ENCODE measurements around the gene CEACAM4. TPM values are rescaled to one million over a fixed set of nuclear protein-coding genes. Genes with fewer than 3 reads are reported as not detected.

The CEACAM4 gene
- total and polyA plus RNA-seq, 4 donors, result 0.63 to 2.2 (median 0.80) TPM

DNA sequence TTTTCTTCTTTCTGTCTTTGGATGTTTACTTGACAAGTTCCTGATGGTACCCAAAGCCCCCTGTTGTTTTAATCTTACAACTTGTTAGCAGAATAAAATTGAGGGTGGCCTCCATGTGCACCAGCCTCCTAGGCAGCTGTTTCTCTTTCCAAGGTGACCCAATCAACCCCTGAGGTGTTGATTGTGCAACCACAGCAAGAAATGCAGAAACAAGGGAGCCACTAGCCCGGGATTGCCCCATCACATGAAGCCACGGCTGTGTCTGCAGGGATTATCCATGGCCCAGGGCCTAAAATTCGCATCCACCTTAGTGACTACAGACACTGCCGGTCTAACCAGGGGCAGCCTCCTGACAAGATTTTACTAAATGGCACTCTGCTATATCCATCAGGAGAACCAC, 14.4 kb downstream of the CEACAM4 start:
- Histone ChIP-seq H3K36me3 (ENCODE audit: control insufficient read depth in 4 of 4, insufficient read depth in 3 of 4, low read depth in 1 of 4, low read length in 3 of 4) (no peaks in the 10 kb centered on the region), H3K27ac (ENCODE audit: low read depth in 1 of 2, low read length in 2 of 2) (no peak overlapping the region), H3K27me3 (ENCODE audit: control insufficient read depth in 4 of 4, insufficient read depth in 4 of 4, low read length in 3 of 4) (no peaks in the 10 kb centered on the region), H3K9ac (ENCODE audit: low read depth in 1 of 2, low read length in 2 of 2) (no peak overlapping the region), H3K4me1 (ENCODE audit: control insufficient read depth in 4 of 4, insufficient read depth in 4 of 4, low read length in 3 of 4) (no peaks in the 10 kb centered on the region), H3K9me3 (ENCODE audit: control insufficient read depth in 4 of 4, low read length in 3 of 4) (no peaks in the 10 kb centered on the region), H3K4me3 (ENCODE audit: low read depth in 1 of 3, low read length in 3 of 3) (no peak overlapping the region)
- no peak for DNase-seq (ENCODE audit: low spot score)
- WGBS, result 58% methylated on average over 4 of the region's 4 CpGs
- no peak for TF ChIP-seq FOXA2 (IDR thresholded peaks at IDR 0.05)
- TF ChIP-seq GABPA (IDR thresholded peaks at IDR 0.05 in 1 of 2, conservative IDR thresholded peaks at IDR 0.05 in 1 of 2), result no peak
- TF ChIP-seq, protein P1, sequence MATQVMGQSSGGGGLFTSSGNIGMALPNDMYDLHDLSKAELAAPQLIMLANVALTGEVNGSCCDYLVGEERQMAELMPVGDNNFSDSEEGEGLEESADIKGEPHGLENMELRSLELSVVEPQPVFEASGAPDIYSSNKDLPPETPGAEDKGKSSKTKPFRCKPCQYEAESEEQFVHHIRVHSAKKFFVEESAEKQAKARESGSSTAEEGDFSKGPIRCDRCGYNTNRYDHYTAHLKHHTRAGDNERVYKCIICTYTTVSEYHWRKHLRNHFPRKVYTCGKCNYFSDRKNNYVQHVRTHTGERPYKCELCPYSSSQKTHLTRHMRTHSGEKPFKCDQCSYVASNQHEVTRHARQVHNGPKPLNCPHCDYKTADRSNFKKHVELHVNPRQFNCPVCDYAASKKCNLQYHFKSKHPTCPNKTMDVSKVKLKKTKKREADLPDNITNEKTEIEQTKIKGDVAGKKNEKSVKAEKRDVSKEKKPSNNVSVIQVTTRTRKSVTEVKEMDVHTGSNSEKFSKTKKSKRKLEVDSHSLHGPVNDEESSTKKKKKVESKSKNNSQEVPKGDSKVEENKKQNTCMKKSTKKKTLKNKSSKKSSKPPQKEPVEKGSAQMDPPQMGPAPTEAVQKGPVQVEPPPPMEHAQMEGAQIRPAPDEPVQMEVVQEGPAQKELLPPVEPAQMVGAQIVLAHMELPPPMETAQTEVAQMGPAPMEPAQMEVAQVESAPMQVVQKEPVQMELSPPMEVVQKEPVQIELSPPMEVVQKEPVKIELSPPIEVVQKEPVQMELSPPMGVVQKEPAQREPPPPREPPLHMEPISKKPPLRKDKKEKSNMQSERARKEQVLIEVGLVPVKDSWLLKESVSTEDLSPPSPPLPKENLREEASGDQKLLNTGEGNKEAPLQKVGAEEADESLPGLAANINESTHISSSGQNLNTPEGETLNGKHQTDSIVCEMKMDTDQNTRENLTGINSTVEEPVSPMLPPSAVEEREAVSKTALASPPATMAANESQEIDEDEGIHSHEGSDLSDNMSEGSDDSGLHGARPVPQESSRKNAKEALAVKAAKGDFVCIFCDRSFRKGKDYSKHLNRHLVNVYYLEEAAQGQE (IDR thresholded peaks at IDR 0.05), result no peak

DNA sequence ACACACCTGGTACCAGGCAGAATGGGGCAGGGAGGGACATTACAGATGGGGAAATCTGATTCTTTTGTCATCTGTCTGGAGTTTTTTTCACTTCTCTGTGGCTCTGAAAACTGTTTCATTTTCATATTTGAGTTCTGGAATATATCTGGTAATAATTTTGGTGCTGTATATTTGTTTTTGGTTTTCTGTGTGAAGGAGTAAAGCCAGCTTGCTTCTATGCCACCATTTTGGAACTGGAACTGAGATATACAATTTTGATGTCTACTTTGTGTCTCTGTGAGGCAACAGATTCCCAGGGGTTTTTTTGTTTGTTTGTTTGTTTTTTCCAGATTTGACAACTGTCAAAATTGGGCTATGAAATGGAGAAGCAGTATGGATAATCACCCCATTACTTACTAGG, 16.1 kb downstream of the CEACAM4 start:
- DNase-seq (ENCODE audit: low spot score), result no peak
- TF ChIP-seq MAX (IDR thresholded peaks at IDR 0.05), result no peak
- TF ChIP-seq EGR1 (IDR thresholded peaks at IDR 0.05; ENCODE audit: low read depth in 2 of 2), result no peak
- TF ChIP-seq FOXA2 (IDR thresholded peaks at IDR 0.05), result no peak
- TF ChIP-seq GABPA (IDR thresholded peaks at IDR 0.05 in 1 of 2, conservative IDR thresholded peaks at IDR 0.05 in 1 of 2), result no peak
- TF ChIP-seq HNF4A (conservative IDR thresholded peaks at IDR 0.05), result no peak
- TF ChIP-seq, protein P2, sequence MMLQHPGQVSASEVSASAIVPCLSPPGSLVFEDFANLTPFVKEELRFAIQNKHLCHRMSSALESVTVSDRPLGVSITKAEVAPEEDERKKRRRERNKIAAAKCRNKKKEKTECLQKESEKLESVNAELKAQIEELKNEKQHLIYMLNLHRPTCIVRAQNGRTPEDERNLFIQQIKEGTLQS (IDR thresholded peaks at IDR 0.05), result no peak

DNA sequence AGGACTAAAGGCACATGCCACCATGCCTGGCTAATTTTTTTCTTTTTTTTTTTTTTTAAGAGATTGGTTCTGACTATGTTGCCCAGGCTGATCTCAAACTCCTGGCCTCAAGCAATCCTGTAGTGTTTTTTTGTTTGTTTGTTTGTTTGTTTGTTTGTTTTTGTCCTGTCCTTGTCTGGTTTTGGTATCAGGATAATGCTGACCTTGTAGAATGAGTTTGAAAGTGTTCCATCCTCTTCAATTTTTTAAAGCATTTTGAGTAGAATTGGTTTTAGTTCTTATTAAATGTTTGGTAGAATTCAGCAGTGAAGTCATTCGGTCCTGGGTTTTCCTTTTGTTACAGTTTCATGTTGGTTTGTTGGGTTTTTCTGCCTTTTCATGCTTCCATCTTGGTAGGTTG, 19.2 kb downstream of the CEACAM4 start:
- H3K27ac ChIP-seq (ENCODE audit: low read depth in 1 of 2, low read length in 2 of 2), result no peak overlapping the region
- DNase-seq (ENCODE audit: low spot score), result no peak
- no peak overlapping the region for H3K9ac ChIP-seq (ENCODE audit: low read depth in 1 of 2, low read length in 2 of 2)
- H3K27me3 ChIP-seq (ENCODE audit: control insufficient read depth in 4 of 4, insufficient read depth in 4 of 4, low read length in 3 of 4), result no peaks in the 10 kb centered on the region
- 68% methylated on average over 1 of the region's 1 CpG for WGBS
- no peaks in the 10 kb centered on the region for H3K36me3 ChIP-seq (ENCODE audit: control insufficient read depth in 4 of 4, insufficient read depth in 3 of 4, low read depth in 1 of 4, low read length in 3 of 4)
- H3K4me3 ChIP-seq (ENCODE audit: low read depth in 1 of 3, low read length in 3 of 3), result no peak overlapping the region
- no peaks in the 10 kb centered on the region for H3K9me3 ChIP-seq (ENCODE audit: control insufficient read depth in 4 of 4, low read length in 3 of 4)
- H3K4me1 ChIP-seq (ENCODE audit: control insufficient read depth in 4 of 4, insufficient read depth in 4 of 4, low read length in 3 of 4), result no peaks in the 10 kb centered on the region
- TF ChIP-seq HNF4G (IDR thresholded peaks at IDR 0.05) (no peak), FOXA2 (IDR thresholded peaks at IDR 0.05) (no peak), EGR1 (IDR thresholded peaks at IDR 0.05; ENCODE audit: low read depth in 2 of 2) (no peak), YY1 (IDR thresholded peaks at IDR 0.05) (no peak), HNF4A (conservative IDR thresholded peaks at IDR 0.05) (no peak), FOXA1 (IDR thresholded peaks at IDR 0.05) (no peak), CTCF (IDR thresholded peaks at IDR 0.05; ENCODE audit: low read depth, low read length, missing input control) (no peak), JUND (IDR thresholded peaks at IDR 0.05) (no peak), SP1 (IDR thresholded peaks at IDR 0.05) (no peak)
- TF ChIP-seq, protein P3, sequence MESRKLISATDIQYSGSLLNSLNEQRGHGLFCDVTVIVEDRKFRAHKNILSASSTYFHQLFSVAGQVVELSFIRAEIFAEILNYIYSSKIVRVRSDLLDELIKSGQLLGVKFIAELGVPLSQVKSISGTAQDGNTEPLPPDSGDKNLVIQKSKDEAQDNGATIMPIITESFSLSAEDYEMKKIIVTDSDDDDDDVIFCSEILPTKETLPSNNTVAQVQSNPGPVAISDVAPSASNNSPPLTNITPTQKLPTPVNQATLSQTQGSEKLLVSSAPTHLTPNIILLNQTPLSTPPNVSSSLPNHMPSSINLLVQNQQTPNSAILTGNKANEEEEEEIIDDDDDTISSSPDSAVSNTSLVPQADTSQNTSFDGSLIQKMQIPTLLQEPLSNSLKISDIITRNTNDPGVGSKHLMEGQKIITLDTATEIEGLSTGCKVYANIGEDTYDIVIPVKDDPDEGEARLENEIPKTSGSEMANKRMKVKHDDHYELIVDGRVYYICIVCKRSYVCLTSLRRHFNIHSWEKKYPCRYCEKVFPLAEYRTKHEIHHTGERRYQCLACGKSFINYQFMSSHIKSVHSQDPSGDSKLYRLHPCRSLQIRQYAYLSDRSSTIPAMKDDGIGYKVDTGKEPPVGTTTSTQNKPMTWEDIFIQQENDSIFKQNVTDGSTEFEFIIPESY (IDR thresholded peaks at IDR 0.05), result no peak
- TF ChIP-seq, protein P1 (IDR thresholded peaks at IDR 0.05), result no peak

More for the DNA sequence above, 16.1 kb downstream of the CEACAM4 start:
- Histone ChIP-seq H3K27me3 (ENCODE audit: control insufficient read depth in 4 of 4, insufficient read depth in 4 of 4, low read length in 3 of 4) (no peaks in the 10 kb centered on the region), H3K4me1 (ENCODE audit: control insufficient read depth in 4 of 4, insufficient read depth in 4 of 4, low read length in 3 of 4) (no peaks in the 10 kb centered on the region), H3K9ac (ENCODE audit: low read depth in 1 of 2, low read length in 2 of 2) (no peak overlapping the region), H3K9me3 (ENCODE audit: control insufficient read depth in 4 of 4, low read length in 3 of 4) (no peaks in the 10 kb centered on the region), H3K36me3 (ENCODE audit: control insufficient read depth in 4 of 4, insufficient read depth in 3 of 4, low read depth in 1 of 4, low read length in 3 of 4) (no peaks in the 10 kb centered on the region), H3K4me3 (ENCODE audit: low read depth in 1 of 3, low read length in 3 of 3) (no peak overlapping the region), H3K27ac (ENCODE audit: low read depth in 1 of 2, low read length in 2 of 2) (no peak overlapping the region)

Data from liver (tissue), 9 donors.